ENCODE results near the gene DAGLA. TPM values are rescaled to one million over a fixed set of nuclear protein-coding genes. Genes with fewer than 3 reads are reported as not detected.

The DAGLA gene
- total and polyA plus RNA-seq, 2 of the 13 experiments (the other 11 are each of a cell fraction or from before 2014, with no cell fraction given): 2.6 to 3.9 TPM

DNA sequence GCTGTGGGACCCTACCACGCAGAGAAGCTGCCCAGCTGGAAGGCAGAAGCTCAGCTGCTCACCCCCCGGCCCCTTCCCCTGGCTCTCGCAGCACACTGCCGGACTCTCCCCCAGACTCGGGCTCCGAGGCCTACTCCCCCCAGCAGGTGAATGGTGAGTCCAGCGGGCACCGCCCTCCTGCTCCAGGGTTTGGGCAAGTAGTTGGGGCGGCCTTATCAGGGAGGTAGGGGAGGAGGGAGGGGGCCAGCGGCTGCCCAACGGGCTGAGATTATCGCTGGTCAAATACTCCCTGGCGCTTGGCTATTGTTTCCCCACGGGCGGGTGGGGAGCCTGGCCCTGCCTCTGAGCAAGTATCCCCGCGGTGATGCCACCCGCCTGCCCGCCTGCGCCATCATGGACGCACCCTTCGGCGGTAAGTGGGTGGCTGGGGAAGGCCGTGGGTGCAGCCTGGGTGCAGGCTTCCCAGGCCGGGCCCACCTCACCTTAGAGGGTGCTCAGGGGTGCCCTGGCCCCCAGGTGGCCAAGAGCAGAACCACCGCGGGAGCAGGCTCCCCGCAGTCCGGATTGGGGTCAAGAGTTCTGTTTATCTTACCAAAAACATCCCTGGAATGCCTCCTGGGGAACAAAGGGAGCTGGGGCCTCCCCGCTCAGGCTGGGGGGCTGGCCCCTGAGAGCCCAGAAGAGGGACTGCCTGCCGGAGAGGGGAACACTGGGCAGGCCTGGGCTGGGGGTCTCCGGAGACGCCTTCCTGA, 89.2 kb downstream of the DAGLA start (continued):
- peak; percentile 77 for TF ChIP-seq MED1 (CRISPR knock-in tag; IDR thresholded peaks at IDR 0.05)
- peak; percentile 53; the same call in 1 of the 2 replicates for TF ChIP-seq AKAP8 (CRISPR knock-in tag; IDR thresholded peaks at IDR 0.05)
- TF ChIP-seq AHR (CRISPR knock-in tag; IDR thresholded peaks at IDR 0.05): no peak
- peak; percentile 60; the same call in 1 of the 2 replicates for TF ChIP-seq MAZ (IDR thresholded peaks at IDR 0.05; ENCODE audit: borderline replicate concordance, low read depth, low read length)
- TF ChIP-seq MAZ (CRISPR knock-in tag; IDR thresholded peaks at IDR 0.05; ENCODE audit: low read depth): peak; percentile 72
- TF ChIP-seq, protein P1, sequence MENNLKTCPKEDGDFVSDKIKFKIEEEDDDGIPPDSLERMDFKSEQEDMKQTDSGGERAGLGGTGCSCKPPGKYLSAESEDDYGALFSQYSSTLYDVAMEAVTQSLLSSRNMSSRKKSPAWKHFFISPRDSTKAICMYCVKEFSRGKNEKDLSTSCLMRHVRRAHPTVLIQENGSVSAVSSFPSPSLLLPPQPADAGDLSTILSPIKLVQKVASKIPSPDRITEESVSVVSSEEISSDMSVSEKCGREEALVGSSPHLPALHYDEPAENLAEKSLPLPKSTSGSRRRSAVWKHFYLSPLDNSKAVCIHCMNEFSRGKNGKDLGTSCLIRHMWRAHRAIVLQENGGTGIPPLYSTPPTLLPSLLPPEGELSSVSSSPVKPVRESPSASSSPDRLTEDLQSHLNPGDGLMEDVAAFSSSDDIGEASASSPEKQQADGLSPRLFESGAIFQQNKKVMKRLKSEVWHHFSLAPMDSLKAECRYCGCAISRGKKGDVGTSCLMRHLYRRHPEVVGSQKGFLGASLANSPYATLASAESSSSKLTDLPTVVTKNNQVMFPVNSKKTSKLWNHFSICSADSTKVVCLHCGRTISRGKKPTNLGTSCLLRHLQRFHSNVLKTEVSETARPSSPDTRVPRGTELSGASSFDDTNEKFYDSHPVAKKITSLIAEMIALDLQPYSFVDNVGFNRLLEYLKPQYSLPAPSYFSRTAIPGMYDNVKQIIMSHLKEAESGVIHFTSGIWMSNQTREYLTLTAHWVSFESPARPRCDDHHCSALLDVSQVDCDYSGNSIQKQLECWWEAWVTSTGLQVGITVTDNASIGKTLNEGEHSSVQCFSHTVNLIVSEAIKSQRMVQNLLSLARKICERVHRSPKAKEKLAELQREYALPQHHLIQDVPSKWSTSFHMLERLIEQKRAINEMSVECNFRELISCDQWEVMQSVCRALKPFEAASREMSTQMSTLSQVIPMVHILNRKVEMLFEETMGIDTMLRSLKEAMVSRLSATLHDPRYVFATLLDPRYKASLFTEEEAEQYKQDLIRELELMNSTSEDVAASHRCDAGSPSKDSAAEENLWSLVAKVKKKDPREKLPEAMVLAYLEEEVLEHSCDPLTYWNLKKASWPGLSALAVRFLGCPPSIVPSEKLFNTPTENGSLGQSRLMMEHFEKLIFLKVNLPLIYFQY (CRISPR knock-in tag; IDR thresholded peaks at IDR 0.05; ENCODE audit: borderline replicate concordance): peak; percentile 74; the same call in 1 of the 2 replicates
- peak; percentile 32; the same call in 1 of the 2 replicates for TF ChIP-seq POLR2AphosphoS5 (IDR thresholded peaks at IDR 0.05; ENCODE audit: low read depth, low read length)
- peak; percentile 32; the same call in 1 of the 2 replicates for TF ChIP-seq NR2C2 (CRISPR knock-in tag; IDR thresholded peaks at IDR 0.05; ENCODE audit: borderline replicate concordance)
- peak; percentile 95 for TF ChIP-seq HNRNPL (IDR thresholded peaks at IDR 0.05; ENCODE audit: low read depth, low read length)
- peak; percentile 76 for TF ChIP-seq HDAC2 (CRISPR knock-in tag; IDR thresholded peaks at IDR 0.05)
- peak; percentile 93 for TF ChIP-seq PHF21A (CRISPR knock-in tag; IDR thresholded peaks at IDR 0.05)
- no peak for TF ChIP-seq MTA3 (CRISPR knock-in tag; IDR thresholded peaks at IDR 0.05)
- TF ChIP-seq, protein P2, sequence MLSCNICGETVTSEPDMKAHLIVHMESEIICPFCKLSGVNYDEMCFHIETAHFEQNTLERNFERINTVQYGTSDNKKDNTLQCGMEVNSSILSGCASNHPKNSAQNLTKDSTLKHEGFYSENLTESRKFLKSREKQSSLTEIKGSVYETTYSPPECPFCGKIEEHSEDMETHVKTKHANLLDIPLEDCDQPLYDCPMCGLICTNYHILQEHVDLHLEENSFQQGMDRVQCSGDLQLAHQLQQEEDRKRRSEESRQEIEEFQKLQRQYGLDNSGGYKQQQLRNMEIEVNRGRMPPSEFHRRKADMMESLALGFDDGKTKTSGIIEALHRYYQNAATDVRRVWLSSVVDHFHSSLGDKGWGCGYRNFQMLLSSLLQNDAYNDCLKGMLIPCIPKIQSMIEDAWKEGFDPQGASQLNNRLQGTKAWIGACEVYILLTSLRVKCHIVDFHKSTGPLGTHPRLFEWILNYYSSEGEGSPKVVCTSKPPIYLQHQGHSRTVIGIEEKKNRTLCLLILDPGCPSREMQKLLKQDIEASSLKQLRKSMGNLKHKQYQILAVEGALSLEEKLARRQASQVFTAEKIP (CRISPR knock-in tag; IDR thresholded peaks at IDR 0.05; ENCODE audit: borderline replicate concordance): no peak
- TF ChIP-seq NFKBIZ (CRISPR knock-in tag; IDR thresholded peaks at IDR 0.05): no peak
- TF ChIP-seq PCBP1 (IDR thresholded peaks at IDR 0.05; ENCODE audit: borderline replicate concordance, low read depth, low read length): 0 out of 2 replicates have a peak, but pooled peaks have one; percentile 12
- 0 out of 2 replicates have a peak, but pooled peaks have one; percentile 22 for TF ChIP-seq NFKB2 (CRISPR knock-in tag; IDR thresholded peaks at IDR 0.05; ENCODE audit: borderline replicate concordance)
- TF ChIP-seq POLR2A (IDR thresholded peaks at IDR 0.05; ENCODE audit: insufficient read depth in 1 of 2, low read depth in 2 of 2, low read length in 2 of 2): peak in 1 of 2 experiments; percentile 30; a peak in 1 of 4 replicates
- no peak for TF ChIP-seq ZNF33A (CRISPR knock-in tag; IDR thresholded peaks at IDR 0.05; ENCODE audit: borderline replicate concordance)
- TF ChIP-seq THYN1 (CRISPR knock-in tag; IDR thresholded peaks at IDR 0.05; ENCODE audit: borderline replicate concordance, low read depth): no peak
- TF ChIP-seq, protein P3, sequence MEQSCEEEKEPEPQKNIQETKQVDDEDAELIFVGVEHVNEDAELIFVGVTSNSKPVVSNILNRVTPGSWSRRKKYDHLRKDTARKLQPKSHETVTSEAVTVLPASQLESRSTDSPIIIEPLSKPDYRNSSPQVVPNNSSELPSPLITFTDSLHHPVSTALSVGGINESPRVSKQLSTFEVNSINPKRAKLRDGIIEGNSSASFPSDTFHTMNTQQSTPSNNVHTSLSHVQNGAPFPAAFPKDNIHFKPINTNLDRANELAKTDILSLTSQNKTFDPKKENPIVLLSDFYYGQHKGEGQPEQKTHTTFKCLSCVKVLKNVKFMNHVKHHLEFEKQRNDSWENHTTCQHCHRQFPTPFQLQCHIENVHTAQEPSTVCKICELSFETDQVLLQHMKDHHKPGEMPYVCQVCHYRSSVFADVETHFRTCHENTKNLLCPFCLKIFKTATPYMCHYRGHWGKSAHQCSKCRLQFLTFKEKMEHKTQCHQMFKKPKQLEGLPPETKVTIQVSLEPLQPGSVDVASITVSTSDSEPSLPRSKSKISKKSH (CRISPR knock-in tag; IDR thresholded peaks at IDR 0.05; ENCODE audit: borderline replicate concordance): no peak
- 0 out of 2 replicates have a peak, but pooled peaks have one; percentile 37 for TF ChIP-seq ZNF33B (CRISPR knock-in tag; IDR thresholded peaks at IDR 0.05)
- TF ChIP-seq CBFB (CRISPR knock-in tag; IDR thresholded peaks at IDR 0.05): peak; percentile 59; the same call in 1 of the 2 replicates
- no peak for TF ChIP-seq FOXK2 (IDR thresholded peaks at IDR 0.05)
- TF ChIP-seq TAF15 (IDR thresholded peaks at IDR 0.05; ENCODE audit: low read depth, low read length, poor library complexity, severe bottlenecking): no peak
